GM12875 (cell line): ENCODE measurements around the gene ALAS1.

Source experiments
- H3K4me3 ChIP-seq: one replicate; pipeline ENCODE4 v1.5.1; 2011; ENCODE audit warnings: low read depth, low read length, control low read depth
- TF ChIP-seq, protein P1 (sequence below): IDR thresholded peaks from 2 replicates; pipeline ENCODE4 v1.5.1; 2011; ENCODE audit warnings: low read depth, mild to moderate bottlenecking, control low read depth, inconsistent platforms, low read length, moderate library complexity, borderline replicate concordance; ENCODE audit not compliant: insufficient read depth

The ALAS1 gene

DNA sequence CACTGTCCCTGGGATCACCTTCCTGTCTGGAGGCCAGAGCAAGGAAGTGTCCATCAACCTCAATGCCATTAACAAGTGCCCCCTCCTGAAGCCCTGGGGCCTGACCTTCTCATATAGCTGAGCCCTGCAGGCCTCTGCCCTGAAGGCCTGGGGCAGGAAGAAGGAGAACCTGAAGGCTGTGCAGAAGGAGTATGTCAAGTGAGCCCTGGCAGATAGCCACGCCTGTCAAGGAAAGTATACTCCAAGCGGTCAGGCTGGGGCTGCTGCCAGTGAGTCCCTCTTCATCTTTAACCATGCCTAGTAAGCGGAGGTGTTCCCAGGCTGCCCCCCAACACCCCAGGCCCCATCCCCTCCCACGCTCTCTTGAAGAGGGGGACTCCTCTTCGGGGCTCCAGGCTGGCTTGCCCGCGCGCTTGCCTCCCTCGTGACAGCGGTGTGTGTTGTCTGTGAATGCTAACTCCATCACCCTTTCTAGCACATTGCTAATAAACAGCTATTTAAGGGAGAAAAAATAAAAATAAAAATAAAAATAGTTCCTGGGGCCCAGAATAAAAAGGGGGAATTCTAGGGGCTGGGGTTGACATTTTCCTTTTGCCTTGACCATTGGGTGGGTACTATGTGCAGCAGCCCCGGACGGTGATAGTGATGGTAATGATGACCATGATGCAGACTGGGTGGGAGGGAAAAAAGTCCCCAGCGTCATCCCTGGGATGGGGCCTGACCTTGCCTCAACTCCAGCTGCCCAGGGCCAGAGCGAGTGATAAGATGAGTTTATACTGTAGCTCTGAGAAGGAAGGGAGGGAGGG, 3.3 kb upstream of the ALAS1 start:
- TF ChIP-seq, protein P1, sequence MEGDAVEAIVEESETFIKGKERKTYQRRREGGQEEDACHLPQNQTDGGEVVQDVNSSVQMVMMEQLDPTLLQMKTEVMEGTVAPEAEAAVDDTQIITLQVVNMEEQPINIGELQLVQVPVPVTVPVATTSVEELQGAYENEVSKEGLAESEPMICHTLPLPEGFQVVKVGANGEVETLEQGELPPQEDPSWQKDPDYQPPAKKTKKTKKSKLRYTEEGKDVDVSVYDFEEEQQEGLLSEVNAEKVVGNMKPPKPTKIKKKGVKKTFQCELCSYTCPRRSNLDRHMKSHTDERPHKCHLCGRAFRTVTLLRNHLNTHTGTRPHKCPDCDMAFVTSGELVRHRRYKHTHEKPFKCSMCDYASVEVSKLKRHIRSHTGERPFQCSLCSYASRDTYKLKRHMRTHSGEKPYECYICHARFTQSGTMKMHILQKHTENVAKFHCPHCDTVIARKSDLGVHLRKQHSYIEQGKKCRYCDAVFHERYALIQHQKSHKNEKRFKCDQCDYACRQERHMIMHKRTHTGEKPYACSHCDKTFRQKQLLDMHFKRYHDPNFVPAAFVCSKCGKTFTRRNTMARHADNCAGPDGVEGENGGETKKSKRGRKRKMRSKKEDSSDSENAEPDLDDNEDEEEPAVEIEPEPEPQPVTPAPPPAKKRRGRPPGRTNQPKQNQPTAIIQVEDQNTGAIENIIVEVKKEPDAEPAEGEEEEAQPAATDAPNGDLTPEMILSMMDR, result no peak
- H3K4me3 ChIP-seq, result no peak overlapping the region

DNA sequence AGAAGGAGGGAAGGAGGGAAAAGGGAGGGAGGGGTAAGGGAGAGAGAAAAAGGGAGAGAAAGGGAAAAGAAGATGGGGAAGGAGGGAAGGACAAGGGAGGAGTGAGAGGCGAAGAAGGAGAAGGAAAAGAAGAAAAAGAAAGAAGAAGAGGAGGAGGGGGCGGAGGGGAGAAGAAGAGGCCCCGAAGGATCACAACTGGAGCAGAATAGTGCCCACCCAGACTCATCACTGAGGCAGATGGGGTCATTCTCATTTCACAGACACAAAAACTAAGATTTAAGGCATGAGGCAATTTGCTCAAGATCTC, 2.7 kb upstream of the ALAS1 start:
- TF ChIP-seq, protein P1, result no peak
- no peak overlapping the region for H3K4me3 ChIP-seq

DNA sequence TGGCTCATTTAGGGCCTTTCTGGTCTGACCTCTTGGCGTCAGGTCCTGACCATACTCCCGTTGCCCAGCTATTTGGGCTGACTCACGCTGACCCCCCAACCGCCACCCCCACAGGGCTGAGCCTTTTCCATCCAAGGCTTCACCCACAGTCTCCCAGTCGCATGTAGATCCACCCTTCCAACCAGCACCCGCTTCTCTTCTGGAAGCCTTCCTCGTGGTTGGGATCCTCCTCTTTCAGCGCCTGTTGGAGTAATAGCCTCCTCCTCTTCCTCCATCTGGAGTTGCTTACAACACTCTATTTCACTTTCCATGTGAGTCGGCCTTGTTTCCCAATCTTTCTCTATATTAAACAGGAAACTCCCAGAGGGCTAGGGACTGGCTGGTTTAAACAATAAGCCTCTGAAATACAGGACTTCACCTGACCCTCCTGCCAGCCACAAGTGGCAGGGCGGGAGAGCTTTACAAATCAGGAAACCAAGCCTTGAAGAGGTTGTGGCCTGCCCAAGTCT, 2.1 kb upstream of the ALAS1 start:
- TF ChIP-seq, protein P1, result no peak

DNA sequence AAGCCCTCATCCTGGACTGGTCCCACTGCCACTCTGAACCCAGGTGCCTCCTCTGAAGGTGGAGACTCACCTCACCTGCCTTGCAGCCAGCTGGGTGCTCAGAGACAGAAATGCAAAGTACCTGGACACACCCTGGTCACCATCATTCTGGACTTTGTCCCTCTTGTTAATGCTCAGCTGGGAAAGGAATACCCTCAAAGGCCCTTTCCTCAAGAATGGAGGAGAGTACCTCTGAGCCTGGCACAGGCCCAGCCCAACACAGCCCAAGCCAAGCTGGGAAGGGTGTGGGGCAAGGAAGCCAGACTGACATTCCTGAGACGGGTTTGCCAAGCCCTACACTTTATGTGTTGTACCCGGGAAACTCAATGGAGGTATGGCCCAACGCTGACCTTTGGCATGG, 983 bp upstream of the ALAS1 start:
- H3K4me3 ChIP-seq, result no peak overlapping the region
- TF ChIP-seq, protein P1, result no peak

More for the DNA sequence above, 2.1 kb upstream of the ALAS1 start:
- no peak overlapping the region for H3K4me3 ChIP-seq

DNA sequence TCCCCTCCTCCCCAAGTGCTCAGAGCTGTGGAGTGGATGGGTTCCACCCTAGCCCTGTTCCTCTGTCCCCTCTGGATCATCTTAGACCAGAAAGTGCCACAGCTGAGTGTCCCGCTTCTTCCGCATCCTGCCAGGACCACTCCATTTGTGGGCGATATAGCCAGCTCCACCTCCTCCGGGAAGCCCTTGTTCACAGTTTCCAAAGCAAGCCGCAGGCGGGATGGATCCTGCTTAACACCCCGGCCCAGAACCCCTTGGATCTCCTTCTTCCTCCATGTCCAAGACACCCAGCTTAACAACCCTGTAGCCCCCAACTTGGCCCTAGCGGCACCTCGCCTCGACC, 490 bp upstream of the ALAS1 start:
- TF ChIP-seq, protein P1, result no peak
- H3K4me3 ChIP-seq, result peak overlapping the region; percentile 12

DNA sequence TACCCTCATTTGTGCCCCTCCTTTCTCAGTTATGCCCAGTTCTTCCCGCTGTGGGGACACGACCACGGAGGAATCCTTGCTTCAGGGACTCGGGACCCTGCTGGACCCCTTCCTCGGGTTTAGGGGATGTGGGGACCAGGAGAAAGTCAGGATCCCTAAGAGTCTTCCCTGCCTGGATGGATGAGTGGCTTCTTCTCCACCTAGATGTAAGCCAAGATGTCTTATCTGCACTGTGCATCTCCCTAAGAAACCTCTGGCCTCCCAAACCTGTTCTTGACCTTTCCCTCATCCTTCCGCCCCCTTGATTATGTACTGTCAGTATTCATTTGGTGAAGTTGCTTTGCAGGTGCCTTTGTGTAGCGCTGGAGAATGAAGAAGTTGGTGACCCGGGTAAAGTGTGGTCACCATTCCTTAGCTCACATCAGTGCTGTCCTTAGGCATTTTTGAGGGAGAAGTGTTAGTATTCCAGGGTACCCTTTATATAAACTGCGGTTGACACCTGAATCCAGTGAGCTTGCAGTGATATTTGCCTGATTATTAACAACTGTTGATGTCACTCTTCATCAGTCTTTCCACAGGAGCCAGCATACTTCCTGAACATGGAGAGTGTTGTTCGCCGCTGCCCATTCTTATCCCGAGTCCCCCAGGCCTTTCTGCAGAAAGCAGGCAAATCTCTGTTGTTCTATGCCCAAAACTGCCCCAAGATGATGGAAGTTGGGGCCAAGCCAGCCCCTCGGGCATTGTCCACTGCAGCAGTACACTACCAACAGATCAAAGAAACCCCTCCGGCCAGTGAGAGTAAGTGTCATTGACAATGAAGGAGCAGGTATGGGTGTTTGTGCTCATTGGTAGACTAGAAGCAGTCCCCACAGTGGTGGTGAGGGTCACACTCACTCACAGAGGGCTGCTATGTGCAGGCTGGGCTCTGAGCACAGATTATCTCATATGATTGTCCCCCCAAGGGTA, 966 bp downstream of the ALAS1 start:
- TF ChIP-seq, protein P1, result no peak
- peak overlapping the region; percentile 87 for H3K4me3 ChIP-seq
